Upper lobe of left lung (tissue), 6 donors: Measurements from ENCODE around the gene ALKBH5. TPM values are rescaled to one million over a fixed set of nuclear protein-coding genes. Genes with fewer than 3 reads are reported as not detected.
A peak's percentile ranks its signal among the peaks of the same experiment; 100 is the strongest.

Experiments
- ATAC-seq, 2 donors: fragments of 200-7000 bp; cut with Tn5 transposase; one replicate each; pipeline ENCODE4 v1.9.1; 2022; ENCODE audit warnings: mild to moderate bottlenecking in 2 of 2, moderate library complexity in 2 of 2; ENCODE audit not compliant: low FRiP score in 2 of 2
- DNase-seq, 2 donors: peaks; one replicate each; pipeline ENCODE4 v3.0.0-alpha.2; 2019 to 2020
- H3K27ac ChIP-seq, 4 donors: fragments of 200-600 bp; sonication (generic); one replicate each; pipeline ENCODE4 v1.5.1; 2016 to 2019
- H3K27me3 ChIP-seq, 4 donors: fragments of 200-600 bp; sonication (generic); one replicate each; pipeline ENCODE4 v1.5.1; 2017 to 2019
- H3K36me3 ChIP-seq, 4 donors: fragments of 200-600 bp; sonication (generic); one replicate each; pipeline ENCODE4 v1.5.1; 2016 to 2019
- H3K4me1 ChIP-seq, 4 donors: fragments of 200-600 bp; sonication (generic); one replicate each; pipeline ENCODE4 v1.5.1; 2018 to 2019
- H3K4me3 ChIP-seq, 4 donors: fragments of 200-600 bp; sonication (generic); one replicate each; pipeline ENCODE4 v1.5.1; 2017 to 2019; ENCODE audit warnings: mild to moderate bottlenecking in 2 of 4, moderate library complexity in 1 of 4
- H3K9me3 ChIP-seq, 4 donors: fragments of 200-600 bp; sonication (generic); one replicate each; pipeline ENCODE4 v1.5.1; 2018 to 2019
- CTCF ChIP-seq, 6 experiments: fragments of 450-650 bp in 4 of 6; fragments of 200-600 bp in 2 of 6; sonication (generic) in 2 of 6; IDR thresholded peaks; one replicate each; pipeline ENCODE4 v1.5.1; 2016 to 2019; ENCODE audit warnings: antibody characterized with exemption in 6 of 6
- EP300 ChIP-seq, 4 donors: sonication (generic); formaldehyde crosslinking; IDR thresholded peaks; one replicate each; pipeline ENCODE4 v1.5.1; 2017; ENCODE audit warnings: antibody characterized with exemption in 4 of 4, control low read depth in 2 of 4
- POLR2A ChIP-seq, 4 donors: fragments of 450-650 bp; IDR thresholded peaks; one replicate each; pipeline ENCODE4 v1.5.1; 2016 to 2017; ENCODE audit warnings: antibody characterized with exemption in 4 of 4, mild to moderate bottlenecking in 2 of 4
- POLR2AphosphoS5 ChIP-seq, 2 donors: sonication (generic); formaldehyde crosslinking; IDR thresholded peaks; one replicate each; pipeline ENCODE4 v1.5.1; 2017; ENCODE audit warnings: antibody characterized with exemption in 2 of 2
- WGBS, 2 donors: methylation state at CpG; one replicate each; pipeline ENCODE4 v1.1.5; 2017 to 2018; 5-methylcytosine and 5-hydroxymethylcytosine counted together
- total RNA-seq, 6 donors: library from RNA; depleted of rRNA in 4 of 6; stranded (reverse); fragments of >200 nt in 4 of 6; gene quantifications; one replicate each; pipeline versions ENCODE4 v1.1.0 to v1.2.1, GENCODE V29; 2016 to 2021
- donor health status: DM: no; HTN: no; CAD: no; lungs with moderate emphysema.
- donor health status: DM: no; HTN: yes; CAD: no; lungs with severe emphysema.

The ALKBH5 gene
- total RNA-seq, 6 donors from 2014 or later = 63.9 to 112 (median 94.7) TPM

DNA sequence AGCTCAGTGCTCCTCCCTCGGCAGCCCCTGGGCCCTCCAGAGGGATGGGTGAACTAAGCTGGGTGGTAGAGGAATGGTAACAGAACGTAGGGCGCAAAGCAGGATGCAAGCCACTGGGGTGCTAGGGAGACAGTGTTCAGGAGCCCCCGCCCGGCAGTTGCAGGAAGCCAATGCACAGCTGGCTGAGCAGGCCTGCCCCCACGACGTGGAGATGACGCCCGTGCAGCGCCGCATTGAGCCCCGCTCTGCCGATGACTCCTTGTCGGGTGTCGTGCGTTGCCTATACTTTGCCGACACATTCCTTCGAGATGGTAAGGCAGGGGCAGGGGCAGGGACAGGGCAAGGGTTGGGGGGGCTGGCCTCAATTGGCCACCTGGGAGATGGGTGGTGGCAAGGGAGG, 54.7 kb downstream of the ALKBH5 start:
- no peak for ATAC-seq
- no peak overlapping the region for H3K4me3 ChIP-seq
- no peak for TF ChIP-seq POLR2AphosphoS5 (IDR thresholded peaks at IDR 0.05)
- no peak for TF ChIP-seq POLR2A (IDR thresholded peaks at IDR 0.05)
- no peak for TF ChIP-seq CTCF (IDR thresholded peaks at IDR 0.05)
- TF ChIP-seq EP300 (IDR thresholded peaks at IDR 0.05) = no peak
- H3K27me3 ChIP-seq = no peaks in the 10 kb centered on the region
- H3K9me3 ChIP-seq = no peaks in the 10 kb centered on the region
- no peaks in the 10 kb centered on the region for H3K4me1 ChIP-seq
- 92 to 94% methylated on average over 3 to 17 of the region's 18 CpGs for WGBS, 2 donors
- H3K36me3 ChIP-seq = peaks cover 0 to 81% (median 40%) of the 10 kb centered on the region in 4 donors
- H3K27ac ChIP-seq = no peak overlapping the region
- peak in 1 of 2 donors; percentile 77 for DNase-seq

DNA sequence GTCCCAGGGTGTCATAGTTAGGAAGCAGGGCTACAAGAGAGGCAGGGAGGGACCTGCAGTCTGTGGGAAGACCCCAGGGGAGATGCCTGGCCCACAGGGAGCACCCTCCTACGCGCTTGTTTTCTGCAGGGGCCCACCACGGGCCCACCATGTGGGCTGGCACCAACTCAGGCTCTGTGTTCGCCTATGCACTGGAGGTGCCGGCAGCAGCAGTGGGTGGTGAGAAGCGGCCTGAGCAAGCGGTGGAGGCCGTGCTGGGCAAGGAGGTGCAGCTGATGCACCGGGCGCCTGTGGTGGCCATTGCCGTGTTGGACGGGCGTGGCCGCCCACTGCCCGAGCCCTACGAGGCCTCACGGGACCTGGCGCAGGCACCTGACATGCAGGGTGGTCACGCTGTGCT, 56.8 kb downstream of the ALKBH5 start:
- no peaks in the 10 kb centered on the region for H3K4me1 ChIP-seq
- H3K9me3 ChIP-seq = no peaks in the 10 kb centered on the region
- no peaks in the 10 kb centered on the region for H3K27me3 ChIP-seq
- TF ChIP-seq CTCF (IDR thresholded peaks at IDR 0.05) (no peak), POLR2AphosphoS5 (IDR thresholded peaks at IDR 0.05) (no peak)
- H3K36me3 ChIP-seq = peaks cover 2 to 80% (median 46%) of the 10 kb centered on the region in 4 donors
- DNase-seq (peak in 1 of 2 donors; percentile 84), ATAC-seq (no peak)
- no peak overlapping the region for H3K27ac ChIP-seq
- 93 to 96% methylated on average over 11 to 13 of the region's 19 CpGs for WGBS, 2 donors
- H3K4me3 ChIP-seq = no peak overlapping the region

DNA sequence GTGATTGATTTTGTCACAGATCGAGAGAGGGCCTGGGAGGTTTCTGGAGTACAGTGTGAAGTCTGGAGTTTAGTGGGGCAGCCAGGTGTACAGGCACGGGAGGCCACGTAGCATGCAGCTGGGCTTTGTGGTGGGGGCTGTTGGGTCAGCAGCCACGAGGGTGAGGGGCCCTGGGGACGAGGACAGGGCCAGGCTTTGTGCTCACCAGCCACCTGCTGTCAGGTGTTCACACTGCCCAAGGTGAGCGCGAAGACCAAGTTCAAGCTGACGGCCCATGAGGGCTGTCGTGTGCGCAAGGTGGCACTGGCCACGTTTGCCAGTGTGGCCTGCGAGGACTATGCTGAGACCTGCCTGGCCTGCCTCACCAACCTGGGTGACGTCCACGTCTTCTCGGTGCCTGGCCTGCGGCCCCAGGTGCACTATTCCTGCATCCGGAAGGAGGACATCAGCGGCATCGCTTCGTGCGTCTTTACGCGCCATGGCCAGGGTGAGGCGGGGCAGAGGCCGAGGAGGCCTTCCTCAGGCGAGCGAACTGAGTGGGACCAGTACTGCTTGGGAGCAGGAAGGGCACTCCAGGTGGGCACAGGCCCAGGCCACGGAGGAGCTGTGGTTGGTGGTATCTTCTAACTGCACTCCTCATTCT, 57.7 kb downstream of the ALKBH5 start:
- Histone ChIP-seq H3K4me3 (no peak overlapping the region), H3K27me3 (no peaks in the 10 kb centered on the region), H3K9me3 (no peaks in the 10 kb centered on the region), H3K36me3 (peaks cover 8 to 80% (median 50%) of the 10 kb centered on the region in 4 donors), H3K4me1 (peaks cover 0 to 2% (median under 1%) of the 10 kb centered on the region in 4 donors), H3K27ac (no peak overlapping the region)
- DNase-seq (peak in 1 of 2 donors; percentile 73), ATAC-seq (no peak)
- 89 to 93% methylated on average over 17 to 26 of the region's 28 CpGs for WGBS, 2 donors
- TF ChIP-seq POLR2AphosphoS5 (IDR thresholded peaks at IDR 0.05) = no peak
- TF ChIP-seq POLR2A (IDR thresholded peaks at IDR 0.05) = no peak
- no peak for TF ChIP-seq EP300 (IDR thresholded peaks at IDR 0.05)
- no peak for TF ChIP-seq CTCF (IDR thresholded peaks at IDR 0.05)

DNA sequence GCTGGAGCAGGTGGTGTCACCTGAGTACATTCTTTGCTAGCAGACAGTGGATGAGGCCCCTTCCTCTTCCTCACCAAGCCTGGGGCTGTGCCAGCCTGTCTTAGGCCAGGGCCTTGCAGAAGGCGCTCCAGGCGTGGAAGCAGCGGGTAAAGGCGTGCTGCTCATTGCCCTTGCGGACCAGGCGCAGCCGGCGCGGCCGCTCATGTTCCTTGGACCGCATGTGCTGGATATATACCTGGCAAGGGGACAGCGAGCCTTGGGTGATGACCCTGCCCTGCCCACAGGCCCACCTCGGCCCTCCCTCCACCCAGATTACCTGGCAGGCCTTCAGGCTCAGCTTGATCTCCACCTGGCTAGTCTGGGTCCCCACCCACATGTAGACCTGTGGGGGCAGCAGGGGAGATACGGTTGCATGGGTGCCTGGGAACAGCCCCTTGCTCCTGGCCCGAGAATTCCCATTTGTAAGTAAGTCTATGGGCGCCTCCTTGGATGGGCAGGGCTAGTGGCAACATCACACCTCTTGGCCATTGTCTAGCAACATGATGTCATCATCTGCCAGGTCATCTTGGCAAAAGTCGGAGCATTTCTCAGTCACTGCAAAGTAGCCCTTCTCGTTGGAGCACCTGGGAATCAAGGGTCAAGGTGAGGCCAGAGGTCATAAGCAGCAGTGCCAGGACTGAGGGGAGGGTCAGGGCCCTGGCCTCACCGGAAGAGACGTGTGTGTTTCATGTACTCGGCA, 61.6 kb downstream of the ALKBH5 start:
- WGBS, 2 donors = 84 to 91% methylated on average over 5 to 21 of the region's 21 CpGs
- no peak for TF ChIP-seq EP300 (IDR thresholded peaks at IDR 0.05)
- no peak for TF ChIP-seq POLR2AphosphoS5 (IDR thresholded peaks at IDR 0.05)
- no peak for TF ChIP-seq CTCF (IDR thresholded peaks at IDR 0.05)
- TF ChIP-seq POLR2A (IDR thresholded peaks at IDR 0.05) = no peak
- DNase-seq = peak in 1 of 2 donors; percentile 83
- Histone ChIP-seq H3K27me3 (no peaks in the 10 kb centered on the region), H3K27ac (no peak overlapping the region), H3K36me3 (peaks cover 8 to 88% (median 73%) of the 10 kb centered on the region in 4 donors), H3K4me3 (no peak overlapping the region), H3K4me1 (peaks cover 4 to 23% (median 15%) of the 10 kb centered on the region in 4 donors), H3K9me3 (no peaks in the 10 kb centered on the region)
- no peak for ATAC-seq
